OCI-LY3 (cell line): Measurements from ENCODE around the gene MTMR8.

Experiments used
- CTCF ChIP-seq: fragments of 200-600, 300-600 bp; sonication (generic); IDR thresholded peaks from 2 replicates; pipeline ENCODE4 v1.5.1; 2014; ENCODE audit warnings: antibody characterized with exemption, low read length, low read depth
- EZH2phosphoT487 ChIP-seq: fragments of 200-600 bp; shearing (Covaris generic); IDR thresholded peaks from 2 replicates; pipeline ENCODE4 v1.6.1; 2018; ENCODE audit warnings: antibody characterized with exemption, mixed run types, low read depth

DNA sequence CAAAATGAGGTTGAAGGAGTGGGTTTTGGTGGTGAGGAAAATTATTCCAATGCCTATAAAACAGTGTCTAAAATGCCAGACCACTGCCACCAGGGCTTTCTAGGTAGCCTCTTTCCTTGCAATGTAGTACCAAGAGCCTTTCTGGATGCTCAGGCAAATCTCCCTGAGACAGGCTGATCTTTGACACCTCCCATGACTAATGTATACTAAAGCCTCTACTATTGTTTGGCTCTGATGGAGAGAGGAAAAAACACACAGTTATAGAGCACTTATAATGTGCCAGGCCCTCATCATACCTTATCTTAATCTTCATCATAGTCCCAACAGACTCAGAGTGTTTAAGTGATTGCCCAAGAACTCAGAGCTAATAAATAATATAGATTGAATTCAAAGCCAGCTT lies 5.8 kb downstream of the MTMR8 start:
- TF ChIP-seq CTCF (no peak), EZH2phosphoT487 (no peak)
